SK-N-SH treated with all-trans-retinoic acid at 6 μM for 48 hours (cell line): ENCODE measurements around the gene FGG.
A peak's percentile ranks its signal among the peaks of the same experiment; 100 is the strongest.

Experiments
- ATAC-seq: fragments of 200-7000 bp; cut with Tn5 transposase; 3 replicates; pipeline ENCODE4 v1.9.1; 2020; ENCODE audit warnings: mild to moderate bottlenecking, moderate library complexity
- ARNTL ChIP-seq: fragments of 450-650 bp; formaldehyde crosslinking; IDR thresholded peaks from 2 replicates; pipeline ENCODE4 v1.5.0; 2020; ENCODE audit warnings: low read depth, mild to moderate bottlenecking, moderate library complexity, borderline replicate concordance
- BACH2 ChIP-seq: fragments of 250-450 bp; sonication (Bioruptor Pico); IDR thresholded peaks from 2 replicates; pipeline ENCODE4 v1.9.0; 2021; ENCODE audit warnings: mild to moderate bottlenecking, borderline replicate concordance
- CSDC2 ChIP-seq: fragments of 250-450 bp; sonication (Bioruptor Pico); IDR thresholded peaks from 2 replicates; pipeline ENCODE4 v1.5.0; 2020; ENCODE audit warnings: mild to moderate bottlenecking, moderate library complexity
- ESRRG ChIP-seq: fragments of 250-450 bp; sonication (Bioruptor Pico); IDR thresholded peaks from 2 replicates; pipeline ENCODE4 v1.6.1; 2021; ENCODE audit warnings: mild to moderate bottlenecking
- GLIS3 ChIP-seq: fragments of 250-450 bp; sonication (Bioruptor Pico); IDR thresholded peaks from 2 replicates; pipeline ENCODE4 v1.5.0; 2020; ENCODE audit warnings: mild to moderate bottlenecking, moderate library complexity
- ISL1 ChIP-seq: fragments of 250-450 bp; sonication (Bioruptor Pico); IDR thresholded peaks from 2 replicates; pipeline ENCODE4 v2.1.2; 2022; ENCODE audit warnings: mild to moderate bottlenecking, moderate library complexity
- PATZ1 ChIP-seq: fragments of 250-450 bp; sonication (Bioruptor Pico); IDR thresholded peaks from 2 replicates; pipeline ENCODE4 v1.8.0; 2020; ENCODE audit warnings: mild to moderate bottlenecking, moderate library complexity, borderline replicate concordance
- PPARA ChIP-seq: fragments of 250-450 bp; sonication (Bioruptor Pico); IDR thresholded peaks from 2 replicates; pipeline ENCODE4 v1.5.0; 2020; ENCODE audit warnings: mild to moderate bottlenecking, borderline replicate concordance
- RARB ChIP-seq: fragments of 250-450 bp; sonication (Bioruptor Pico); IDR thresholded peaks from 2 replicates; pipeline ENCODE4 v1.8.0; 2021; ENCODE audit warnings: mild to moderate bottlenecking, moderate library complexity
- SNAI2 ChIP-seq: fragments of 250-450 bp; sonication (Bioruptor Pico); IDR thresholded peaks from 2 replicates; pipeline ENCODE4 v1.5.0; 2020; ENCODE audit warnings: mild to moderate bottlenecking, moderate library complexity
- TCF4 ChIP-seq: fragments of 250-450 bp; sonication (Bioruptor Pico); IDR thresholded peaks from 2 replicates; pipeline ENCODE4 v1.8.0; 2021; ENCODE audit warnings: mild to moderate bottlenecking, moderate library complexity, borderline replicate concordance
- TOX ChIP-seq: fragments of 250-450 bp; sonication (Bioruptor Pico); IDR thresholded peaks from 2 replicates; pipeline ENCODE4 v1.8.0; 2021; ENCODE audit warnings: mild to moderate bottlenecking, moderate library complexity, borderline replicate concordance
- TSHZ2 ChIP-seq: fragments of 250-450 bp; sonication (Bioruptor Pico); IDR thresholded peaks from 2 replicates; pipeline ENCODE4 v1.5.0; 2020; ENCODE audit warnings: mild to moderate bottlenecking, moderate library complexity
- ZC3H10 ChIP-seq: fragments of 250-450 bp; sonication (Bioruptor Pico); IDR thresholded peaks from 2 replicates; pipeline ENCODE4 v1.5.1; 2021; ENCODE audit warnings: mild to moderate bottlenecking, moderate library complexity
- ZFP30 ChIP-seq: fragments of 450-650 bp; formaldehyde crosslinking; IDR thresholded peaks from 2 replicates; pipeline ENCODE4 v1.5.0; 2022; ENCODE audit warnings: mild to moderate bottlenecking, moderate library complexity
- ZNF565 ChIP-seq: fragments of 450-650 bp; formaldehyde crosslinking; conservative IDR thresholded peaks from 2 replicates; pipeline ENCODE4 v1.5.0; 2020; ENCODE audit warnings: low read depth, mild to moderate bottlenecking, moderate library complexity
- ZNF70 ChIP-seq: fragments of 450-650 bp; formaldehyde crosslinking; IDR thresholded peaks from 2 replicates; pipeline ENCODE4 v1.5.0; 2020; ENCODE audit warnings: mild to moderate bottlenecking, moderate library complexity
- ZNF8 ChIP-seq: fragments of 450-650 bp; formaldehyde crosslinking; IDR thresholded peaks from 2 replicates; pipeline ENCODE4 v1.5.0; 2020; ENCODE audit warnings: mild to moderate bottlenecking, moderate library complexity
- TF ChIP-seq, protein P1 (sequence below): fragments of 250-450 bp; sonication (Bioruptor Pico); IDR thresholded peaks from 2 replicates; pipeline ENCODE4 v1.5.1; 2021; ENCODE audit warnings: mild to moderate bottlenecking, moderate library complexity
- TF ChIP-seq, protein P2 (sequence below): fragments of 250-450 bp; sonication (Bioruptor Pico); IDR thresholded peaks from 2 replicates; pipeline ENCODE4 v1.5.1; 2020; ENCODE audit warnings: low read depth, mild to moderate bottlenecking, moderate library complexity

The FGG gene

DNA sequence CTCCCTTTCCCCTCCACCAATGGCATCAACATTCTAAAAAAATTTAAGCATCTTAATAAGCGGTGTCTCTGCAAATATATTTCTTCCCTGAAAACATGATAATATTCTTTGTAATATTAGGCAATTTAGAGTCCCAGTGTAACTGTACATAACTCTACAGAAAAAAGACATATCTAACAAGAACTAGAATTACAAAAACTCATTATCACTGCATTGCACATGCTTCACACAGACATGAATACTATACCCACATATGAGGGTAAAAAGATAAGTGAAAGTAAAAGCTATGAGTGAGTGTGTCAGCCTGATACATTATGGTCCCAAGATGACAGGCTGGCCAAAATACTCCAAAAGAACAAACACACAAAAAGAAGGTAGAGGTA lies 52.0 kb downstream of the FGG start:
- TF ChIP-seq ZNF8 (CRISPR knock-in tag), result no peak
- no peak for TF ChIP-seq ZNF70 (CRISPR knock-in tag)
- TF ChIP-seq, protein P1, sequence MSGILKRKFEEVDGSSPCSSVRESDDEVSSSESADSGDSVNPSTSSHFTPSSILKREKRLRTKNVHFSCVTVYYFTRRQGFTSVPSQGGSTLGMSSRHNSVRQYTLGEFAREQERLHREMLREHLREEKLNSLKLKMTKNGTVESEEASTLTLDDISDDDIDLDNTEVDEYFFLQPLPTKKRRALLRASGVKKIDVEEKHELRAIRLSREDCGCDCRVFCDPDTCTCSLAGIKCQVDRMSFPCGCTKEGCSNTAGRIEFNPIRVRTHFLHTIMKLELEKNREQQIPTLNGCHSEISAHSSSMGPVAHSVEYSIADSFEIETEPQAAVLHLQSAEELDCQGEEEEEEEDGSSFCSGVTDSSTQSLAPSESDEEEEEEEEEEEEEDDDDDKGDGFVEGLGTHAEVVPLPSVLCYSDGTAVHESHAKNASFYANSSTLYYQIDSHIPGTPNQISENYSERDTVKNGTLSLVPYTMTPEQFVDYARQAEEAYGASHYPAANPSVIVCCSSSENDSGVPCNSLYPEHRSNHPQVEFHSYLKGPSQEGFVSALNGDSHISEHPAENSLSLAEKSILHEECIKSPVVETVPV (CRISPR knock-in tag), result no peak
- TF ChIP-seq ZC3H10, result no peak
- no peak for TF ChIP-seq SNAI2 (CRISPR knock-in tag)
- TF ChIP-seq TSHZ2 (CRISPR knock-in tag), result no peak
- TF ChIP-seq ZFP30 (CRISPR knock-in tag), result no peak
- no peak for TF ChIP-seq ZNF565 (CRISPR knock-in tag)
- no peak for TF ChIP-seq TOX (CRISPR knock-in tag)
- TF ChIP-seq ESRRG (CRISPR knock-in tag), result no peak
- no peak for TF ChIP-seq RARB (CRISPR knock-in tag)
- TF ChIP-seq TCF4 (CRISPR knock-in tag), result no peak
- TF ChIP-seq, protein P2, sequence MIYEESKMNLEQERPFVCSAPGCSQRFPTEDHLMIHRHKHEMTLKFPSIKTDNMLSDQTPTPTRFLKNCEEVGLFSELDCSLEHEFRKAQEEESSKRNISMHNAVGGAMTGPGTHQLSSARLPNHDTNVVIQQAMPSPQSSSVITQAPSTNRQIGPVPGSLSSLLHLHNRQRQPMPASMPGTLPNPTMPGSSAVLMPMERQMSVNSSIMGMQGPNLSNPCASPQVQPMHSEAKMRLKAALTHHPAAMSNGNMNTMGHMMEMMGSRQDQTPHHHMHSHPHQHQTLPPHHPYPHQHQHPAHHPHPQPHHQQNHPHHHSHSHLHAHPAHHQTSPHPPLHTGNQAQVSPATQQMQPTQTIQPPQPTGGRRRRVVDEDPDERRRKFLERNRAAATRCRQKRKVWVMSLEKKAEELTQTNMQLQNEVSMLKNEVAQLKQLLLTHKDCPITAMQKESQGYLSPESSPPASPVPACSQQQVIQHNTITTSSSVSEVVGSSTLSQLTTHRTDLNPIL (CRISPR knock-in tag), result no peak
- TF ChIP-seq PPARA (CRISPR knock-in tag), result no peak
- TF ChIP-seq PATZ1 (CRISPR knock-in tag), result no peak
- TF ChIP-seq BACH2, result no peak
- ATAC-seq, result no peak

DNA sequence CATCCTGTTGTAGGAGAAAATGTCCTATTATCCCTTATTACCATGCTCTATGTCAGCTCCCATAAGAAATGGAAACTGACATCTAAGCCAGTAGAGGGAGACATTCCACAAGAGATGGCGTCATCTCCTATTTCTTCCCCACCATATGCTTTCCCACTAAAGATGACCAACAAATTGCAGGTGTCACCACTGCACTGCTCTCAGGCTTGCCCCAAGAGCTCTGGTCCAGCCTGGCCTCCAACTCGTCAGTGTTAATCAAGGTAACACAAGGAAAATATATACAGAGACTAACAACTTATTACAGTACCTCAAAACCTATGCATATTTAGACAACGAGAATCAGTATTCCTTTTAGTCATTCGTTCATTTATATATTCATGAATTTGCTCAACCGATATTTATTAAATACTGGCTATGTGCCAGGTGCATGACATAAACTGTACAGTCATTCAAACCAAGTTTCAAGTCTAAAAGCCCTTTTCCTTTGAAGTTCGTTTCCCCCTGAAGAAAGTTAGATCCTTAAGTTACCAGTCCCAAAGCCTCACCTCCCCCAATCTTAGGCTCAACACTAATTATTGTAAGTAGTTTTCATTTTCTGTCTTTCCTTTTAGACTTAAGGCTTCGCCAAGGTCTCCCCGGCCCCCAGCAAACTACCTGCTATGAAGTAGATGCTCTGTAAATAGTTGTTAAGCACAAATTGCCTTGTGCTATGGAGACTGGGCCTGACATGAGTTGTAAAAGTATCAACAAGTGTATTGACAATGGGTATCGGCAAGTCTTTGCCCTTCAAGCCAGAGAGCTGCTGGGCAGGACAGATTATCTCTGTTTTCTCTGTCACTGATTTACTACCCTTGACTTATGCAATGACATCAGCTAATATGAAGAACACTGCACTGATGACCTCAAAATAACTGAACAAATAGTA lies 52.7 kb downstream of the FGG start:
- TF ChIP-seq ZNF70 (CRISPR knock-in tag), result no peak
- TF ChIP-seq, protein P2 (CRISPR knock-in tag), result no peak
- peak; percentile 99 for ATAC-seq

- peak; percentile 59 for ATAC-seq
- TF ChIP-seq GLIS3 (CRISPR knock-in tag) (no peak), RARB (CRISPR knock-in tag) (no peak), ESRRG (CRISPR knock-in tag) (no peak), SNAI2 (CRISPR knock-in tag) (no peak), ARNTL (CRISPR knock-in tag) (no peak), CSDC2 (CRISPR knock-in tag) (no peak), ZNF8 (CRISPR knock-in tag) (no peak), ISL1 (no peak), TCF4 (CRISPR knock-in tag) (no peak), PATZ1 (CRISPR knock-in tag) (no peak), PPARA (CRISPR knock-in tag) (no peak), TOX (CRISPR knock-in tag) (no peak), ZC3H10 (no peak), ZNF565 (CRISPR knock-in tag) (no peak), BACH2 (no peak)
- TF ChIP-seq, protein P1 (CRISPR knock-in tag), result no peak
- TF ChIP-seq, protein P2 (CRISPR knock-in tag), result no peak
These were observed 53.3 kb downstream of the FGG start for GRCh38 chr4:154559141-154559493.
